Putamen (tissue), 1 donor: ENCODE measurements around the gene NHEJ1.

ENCODE experiments used
- DNase-seq: peaks from one replicate; pipeline ENCODE4 v3.0.0-alpha.2; 2016; ENCODE audit warnings: low spot score

NHEJ1 gene

DNA sequence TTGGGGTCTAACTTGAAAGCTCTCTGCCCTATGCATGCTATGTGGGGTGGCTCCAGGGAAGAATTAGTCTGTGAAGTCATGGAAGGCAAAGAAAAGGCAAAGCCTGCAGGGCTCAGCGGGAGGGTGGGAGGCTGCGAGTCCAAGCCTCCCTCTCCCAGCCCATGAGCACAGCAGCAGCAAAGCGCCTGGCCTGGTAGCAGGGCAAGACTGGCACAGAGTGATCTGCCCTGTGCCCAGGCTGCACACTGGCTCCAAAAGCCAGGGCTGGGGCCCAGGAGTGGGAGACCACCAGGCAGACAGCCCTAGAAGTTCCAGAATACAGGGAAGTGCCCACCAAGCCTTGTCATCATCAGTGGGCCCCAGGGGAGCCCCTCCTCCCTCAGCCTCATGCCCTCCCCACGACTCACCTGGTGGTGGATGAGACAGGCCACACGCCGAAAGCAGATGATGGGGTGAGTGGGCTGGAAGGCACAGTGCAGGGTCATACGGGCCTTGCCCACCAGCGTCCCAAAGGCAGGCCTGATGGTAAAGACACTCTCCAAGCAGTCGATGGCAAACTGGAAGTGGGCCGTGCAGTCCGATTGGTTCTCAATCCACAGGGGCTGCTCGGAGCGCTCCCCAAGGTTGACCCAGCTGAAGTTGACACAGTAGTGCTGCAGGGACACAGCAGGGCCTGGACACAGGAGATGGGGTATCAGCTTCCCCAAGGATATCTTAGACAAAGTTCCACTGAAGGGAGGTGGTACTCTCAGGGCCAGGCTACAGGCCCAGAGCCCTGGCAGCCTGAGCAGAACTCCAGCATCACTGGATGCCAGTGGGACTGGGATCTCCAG lies 131.4 kb downstream of the NHEJ1 start:
- no peak for DNase-seq

DNA sequence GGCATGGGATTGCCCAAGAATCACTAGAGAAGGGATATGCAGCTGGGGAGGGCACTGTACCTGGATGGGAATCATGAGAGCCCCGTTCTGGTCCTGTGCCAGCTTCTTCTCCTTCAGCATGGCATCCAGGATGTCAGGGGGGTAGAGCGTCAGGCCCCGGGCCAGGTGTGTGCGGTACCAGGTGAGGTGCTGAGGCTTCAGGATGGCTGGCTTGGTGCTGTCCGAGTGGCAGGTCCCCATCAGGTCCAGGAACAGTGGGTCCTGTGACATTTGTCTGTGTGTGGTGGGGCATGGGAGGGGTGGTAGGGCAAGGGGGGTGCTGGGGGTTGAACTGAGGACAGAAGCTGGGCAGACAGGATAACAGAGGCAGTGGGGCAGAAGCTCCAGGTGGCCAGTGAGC lies 132.5 kb downstream of the NHEJ1 start:
- no peak for DNase-seq

DNA sequence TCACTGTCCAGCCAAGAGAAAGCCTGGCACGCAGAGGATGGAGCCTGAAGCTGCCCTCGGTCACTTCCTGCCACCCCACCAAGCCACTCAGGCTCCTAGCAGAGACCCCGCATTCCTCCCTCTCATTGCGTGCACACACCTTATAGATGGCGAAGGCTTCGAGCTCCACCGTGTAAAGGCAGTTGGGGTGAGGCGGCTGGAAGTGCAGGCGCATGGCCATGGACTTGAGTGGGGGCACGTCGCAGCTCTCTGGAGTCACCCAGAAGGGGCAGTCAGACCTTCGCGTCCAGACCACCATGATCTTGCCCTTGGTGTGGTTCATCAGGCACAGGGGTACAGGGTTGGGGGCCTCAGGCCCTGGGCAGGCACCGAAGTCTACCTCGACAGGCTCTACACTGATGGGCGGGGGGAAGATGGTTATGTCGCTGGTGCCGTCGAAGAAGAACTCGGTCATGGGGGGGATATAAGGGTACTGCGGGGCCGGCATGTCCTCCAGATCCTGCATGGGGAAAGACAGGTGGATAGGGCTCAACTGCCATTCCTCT lies 133.0 kb downstream of the NHEJ1 start:
- no peak for DNase-seq

DNA sequence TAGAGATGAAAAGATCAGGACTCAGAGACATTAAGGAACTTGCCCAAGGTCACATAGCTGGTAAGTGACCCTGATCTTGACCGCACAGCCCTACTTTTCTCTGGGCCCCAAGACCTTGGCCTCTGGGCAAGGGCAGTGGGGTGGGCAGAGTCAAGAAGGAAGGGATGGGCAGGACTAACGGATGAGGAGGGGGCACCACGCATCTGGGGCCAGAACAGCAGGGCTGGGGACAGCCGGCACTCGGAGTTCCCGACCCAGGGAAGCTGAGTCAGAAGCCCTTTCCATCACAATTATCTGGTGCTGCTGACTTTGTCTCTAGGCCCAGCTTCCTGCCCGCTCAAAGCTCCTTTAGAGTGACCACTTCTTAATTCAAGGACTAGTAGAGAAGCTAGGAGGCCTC lies 133.7 kb downstream of the NHEJ1 start:
- DNase-seq = no peak

DNA sequence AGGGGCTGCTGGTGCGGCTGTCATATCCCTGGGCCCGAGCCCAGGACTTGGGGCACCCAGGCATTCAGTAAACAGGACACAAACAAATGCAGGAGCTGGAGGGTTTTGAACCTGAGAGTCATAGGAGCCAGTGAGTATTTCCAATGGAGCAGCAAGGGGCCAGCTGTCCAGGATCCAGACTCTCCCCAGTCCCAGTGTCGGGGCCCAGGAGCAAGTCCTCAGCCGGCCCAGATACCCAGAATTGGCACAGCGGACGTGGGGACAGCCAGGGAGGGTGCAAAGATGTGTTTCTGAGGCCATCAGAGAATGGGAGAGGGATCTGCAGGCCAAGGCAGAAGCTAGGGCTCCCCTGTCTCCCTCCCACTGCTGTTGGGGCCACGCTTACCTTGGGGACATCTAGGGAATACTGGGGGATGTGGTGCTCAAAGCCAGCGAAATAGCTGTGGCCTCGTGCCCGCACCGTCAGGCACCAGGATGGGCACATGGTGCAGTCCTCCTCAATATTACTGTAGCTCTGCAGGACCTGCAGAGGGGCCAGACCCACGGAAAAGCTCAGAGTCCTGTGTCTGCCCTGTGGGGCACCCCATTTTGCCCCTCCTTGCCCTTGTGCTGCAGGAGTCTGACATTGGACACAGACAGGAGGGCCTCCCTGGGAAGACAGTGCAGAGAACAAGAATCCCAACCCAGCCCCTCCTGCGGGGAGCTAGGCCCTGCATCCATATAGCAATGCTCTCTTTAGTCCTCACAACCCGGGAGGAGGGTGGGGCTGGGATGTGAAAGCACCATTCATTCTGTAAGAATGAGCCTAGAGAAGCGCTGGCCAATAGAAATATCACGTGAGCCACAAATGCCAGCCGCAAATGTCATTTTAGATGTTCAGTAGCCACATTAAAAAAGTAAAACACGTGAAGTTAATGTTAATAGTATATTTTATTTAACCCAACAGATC lies 134.7 kb downstream of the NHEJ1 start:
- DNase-seq = peak; percentile 89
